ENCODE data around the gene MAP1LC3B2.

- TF ChIP-seq GABPA (IDR thresholded peaks at IDR 0.05; ENCODE audit: borderline replicate concordance, insufficient read depth, low read length) (no peak), JUN (IDR thresholded peaks at IDR 0.05; ENCODE audit: low read depth, low read length) (no peak), MAX (IDR thresholded peaks at IDR 0.05) (no peak), YY1 (IDR thresholded peaks at IDR 0.05; ENCODE audit: low read depth, low read length) (no peak), POLR2AphosphoS5 (IDR thresholded peaks at IDR 0.05; ENCODE audit: low read depth, low read length) (no peak), CHD1 (IDR thresholded peaks at IDR 0.05; ENCODE audit: low read depth, low read length) (no peak), EZH2 (IDR thresholded peaks at IDR 0.05; ENCODE audit: low read depth, low read length, severe bottlenecking) (no peak), CTCF (IDR thresholded peaks at IDR 0.05; ENCODE audit: control extremely low read depth in 1 of 3, insufficient read depth in 1 of 3, low read depth in 1 of 3, low read length in 3 of 3) (no peak), KDM5A (IDR thresholded peaks at IDR 0.05; ENCODE audit: low read length) (no peak)
Measured at GRCh38 chr12:116524311-116524710, 34.9 kb upstream of the MAP1LC3B2 start.

Measured in H1 (cell line).